Stimulated activated naive CD4-positive, alpha-beta T cell treated with Interleukin-2 at 50 U/mL for 16 hours (primary cell): ENCODE data around the gene FRMD4A.

ENCODE experiments used
- DNase-seq: peaks from one replicate; lab custom pipeline; 2025; lab: John Stamatoyannopoulos, UW

FRMD4A gene

DNA sequence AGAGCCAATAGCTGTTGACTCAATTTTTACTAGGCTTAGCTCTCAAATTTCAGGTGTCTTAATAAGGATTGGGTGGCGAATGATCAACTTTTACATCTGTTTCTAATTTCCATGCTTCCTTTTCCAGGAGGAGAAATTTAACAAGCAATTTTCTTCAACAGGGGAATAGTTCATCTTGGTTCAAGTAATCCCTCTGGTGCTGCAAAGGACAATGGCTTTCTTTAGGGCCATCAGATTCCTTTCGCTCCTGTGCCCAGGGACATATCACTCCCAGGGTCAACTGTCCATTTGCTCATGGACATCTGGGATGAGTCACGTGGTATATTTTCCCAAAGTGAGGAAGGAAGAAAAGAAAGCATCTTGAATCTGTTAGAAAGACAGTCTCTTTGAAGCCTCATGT, 313.3 kb downstream of the FRMD4A start:
- no peak for DNase-seq

DNA sequence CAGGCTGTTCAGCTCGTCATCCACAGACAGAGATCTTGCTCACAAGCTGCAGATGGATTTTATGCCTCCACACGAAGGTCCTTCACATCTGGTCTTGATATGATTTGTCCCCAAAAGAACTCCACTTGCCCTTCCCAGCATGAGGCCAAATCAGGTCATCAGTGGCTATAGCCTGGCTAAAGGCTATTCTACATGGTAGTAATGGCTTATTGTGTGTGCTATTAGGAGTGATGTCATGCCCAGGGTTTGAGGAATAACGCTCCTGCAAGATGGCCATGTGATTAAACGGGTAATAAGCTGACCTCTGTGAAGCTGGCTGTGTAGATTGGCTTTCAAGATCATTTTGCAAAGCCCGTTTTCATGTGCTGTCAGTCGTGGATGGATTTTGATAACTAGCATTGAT, 313.8 kb downstream of the FRMD4A start:
- no peak for DNase-seq

DNA sequence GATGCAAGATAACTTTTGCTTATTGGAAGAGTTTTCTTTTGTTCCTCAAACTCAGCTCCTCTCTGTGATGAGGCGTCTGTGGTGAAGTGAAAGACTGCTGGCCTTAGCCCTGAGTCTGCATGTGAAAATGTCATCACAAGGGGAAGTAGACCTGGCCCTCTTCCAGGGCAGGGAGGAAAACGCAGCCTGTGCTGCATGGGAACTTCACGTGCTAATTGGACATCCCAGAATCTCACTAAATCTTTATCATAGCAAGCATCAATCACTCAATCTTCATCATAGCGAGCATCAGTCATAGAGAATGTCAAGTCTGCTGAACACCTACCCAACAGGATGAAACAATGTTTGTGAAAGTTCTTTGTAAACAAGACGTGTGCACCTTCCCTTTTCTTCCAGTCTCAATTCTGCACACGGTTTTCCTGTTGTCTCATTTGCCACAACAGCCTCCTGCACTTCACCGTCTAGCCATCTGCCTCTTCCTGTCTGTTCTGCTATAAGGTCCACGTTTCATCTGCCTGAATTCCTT, 314.6 kb downstream of the FRMD4A start:
- no peak for DNase-seq

DNA sequence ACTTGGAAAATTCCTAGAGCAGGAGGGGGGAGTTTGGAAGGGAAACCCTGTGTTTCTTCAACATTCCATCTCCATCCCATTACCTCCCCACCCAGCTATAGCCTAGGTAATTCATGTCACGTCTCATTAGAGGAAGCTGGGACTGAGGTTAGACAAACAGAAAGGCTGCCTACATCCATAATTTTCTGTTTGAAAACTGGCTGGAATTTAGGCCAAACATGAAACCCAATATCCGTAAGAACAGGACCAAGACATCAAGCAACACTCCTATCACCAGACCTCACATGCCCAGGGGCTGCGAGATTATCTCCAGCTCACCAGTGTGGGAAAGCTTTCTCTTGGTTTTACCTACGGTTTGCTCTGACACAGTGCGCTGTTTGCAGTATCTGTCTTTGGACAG, 316.3 kb downstream of the FRMD4A start:
- DNase-seq = no peak

DNA sequence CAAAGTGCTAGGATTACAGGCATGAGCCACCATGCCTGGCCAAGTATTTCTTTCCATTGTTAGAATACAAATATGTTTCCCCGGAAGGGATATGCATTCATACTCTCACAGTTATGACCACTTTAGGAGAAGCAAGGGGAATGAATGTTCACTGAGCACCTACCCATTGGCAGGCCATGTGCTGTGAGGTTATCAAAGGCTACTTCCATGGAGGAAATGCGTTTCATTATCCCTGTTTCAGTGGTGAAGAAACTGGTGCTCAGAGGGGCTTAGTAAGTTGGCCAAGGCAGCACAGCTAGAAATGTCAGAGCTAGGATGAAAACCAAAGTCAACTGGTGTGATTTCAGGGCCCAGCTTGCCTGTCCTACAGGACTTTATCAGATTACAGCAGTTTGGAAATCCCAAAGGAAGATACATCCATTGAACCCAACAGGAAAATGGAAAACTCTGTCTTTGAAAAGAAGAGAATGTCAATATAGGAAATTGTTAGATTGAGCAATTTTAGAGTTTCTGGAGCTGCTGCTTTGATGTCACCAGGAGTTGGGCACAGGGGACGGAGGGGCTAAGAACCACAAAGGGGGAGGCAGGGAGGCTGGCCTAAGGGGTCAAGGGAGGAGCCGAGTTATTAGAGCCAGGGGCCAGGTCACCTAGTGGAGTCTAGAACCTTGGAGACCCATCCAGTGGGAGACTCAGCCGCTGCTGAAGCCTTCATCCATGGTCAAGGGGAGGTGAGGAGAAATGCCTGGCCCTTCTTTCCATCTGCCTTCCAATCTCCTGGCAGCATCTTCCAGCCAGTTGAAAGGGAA, 319.8 kb downstream of the FRMD4A start:
- no peak for DNase-seq

DNA sequence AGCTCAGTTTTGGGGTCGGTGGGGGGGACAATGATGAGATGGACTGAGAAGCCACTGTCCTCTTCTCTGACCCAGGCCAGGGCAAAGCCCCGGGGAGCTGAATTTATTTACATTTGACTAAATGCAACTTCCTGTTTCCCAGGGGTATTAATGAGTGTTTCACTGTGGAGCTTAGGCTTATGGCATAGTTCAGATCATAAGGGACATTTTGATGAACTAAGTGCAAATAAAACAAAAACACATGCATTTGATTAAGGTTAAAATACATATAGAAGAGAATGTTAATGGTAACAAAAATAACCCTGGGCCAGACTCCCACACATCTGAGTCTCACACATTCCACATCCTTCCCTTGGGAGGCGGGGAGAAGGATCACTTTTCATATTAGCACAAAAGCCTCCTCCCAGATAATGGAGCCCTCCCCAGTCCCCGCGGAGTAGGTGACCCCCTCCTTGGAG, 320.6 kb downstream of the FRMD4A start:
- no peak for DNase-seq

DNA sequence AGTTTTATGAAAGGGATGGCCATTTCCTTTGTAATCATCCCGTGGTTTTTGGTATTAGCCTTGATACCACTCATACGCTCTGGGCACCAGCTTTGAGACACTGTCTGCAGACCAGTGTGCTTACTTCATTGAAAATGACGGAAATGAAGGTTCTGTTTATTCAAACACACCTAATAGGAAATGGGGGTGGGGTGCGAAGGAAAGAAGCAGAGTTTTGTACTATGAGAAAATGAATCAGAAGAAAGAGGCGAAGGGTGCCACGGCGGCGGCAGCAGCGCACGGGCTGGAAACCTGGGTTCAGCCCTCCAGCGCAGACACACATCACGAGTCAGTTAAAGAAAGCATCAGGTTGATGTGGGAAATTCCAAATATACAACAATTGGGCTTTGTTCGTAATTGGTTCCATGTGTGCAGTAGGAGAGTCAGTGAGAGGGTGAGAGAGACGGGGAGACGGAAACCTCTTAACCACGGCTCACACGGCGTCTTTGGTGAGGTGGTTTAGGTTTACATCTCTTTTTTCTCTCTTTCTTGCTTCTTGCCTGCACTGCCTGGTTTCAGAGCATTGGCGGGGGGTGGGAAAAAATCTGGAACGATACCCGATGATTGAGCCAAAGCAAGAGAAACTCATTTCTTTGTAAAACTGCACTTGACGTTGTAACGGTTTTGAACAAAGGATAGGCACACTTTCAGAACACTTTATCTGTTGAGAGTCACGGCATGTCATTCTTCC, 321.2 kb downstream of the FRMD4A start:
- DNase-seq = peak; percentile 79

DNA sequence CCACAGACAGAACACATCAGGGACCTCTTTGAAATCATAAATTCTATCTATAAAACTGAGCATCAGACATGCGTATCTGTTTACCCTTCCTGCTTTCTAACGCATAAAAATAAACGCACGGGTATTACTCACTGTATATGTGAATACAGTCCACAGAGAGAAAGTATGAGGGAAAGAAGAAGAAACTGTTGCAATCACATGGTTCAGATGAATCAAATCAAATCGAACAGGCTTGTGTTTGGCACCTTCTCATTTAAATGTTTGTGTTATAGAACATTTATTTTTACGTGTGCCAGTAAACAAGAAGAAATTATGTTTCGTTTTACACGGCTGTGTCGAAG, 322.0 kb downstream of the FRMD4A start:
- DNase-seq = no peak

DNA sequence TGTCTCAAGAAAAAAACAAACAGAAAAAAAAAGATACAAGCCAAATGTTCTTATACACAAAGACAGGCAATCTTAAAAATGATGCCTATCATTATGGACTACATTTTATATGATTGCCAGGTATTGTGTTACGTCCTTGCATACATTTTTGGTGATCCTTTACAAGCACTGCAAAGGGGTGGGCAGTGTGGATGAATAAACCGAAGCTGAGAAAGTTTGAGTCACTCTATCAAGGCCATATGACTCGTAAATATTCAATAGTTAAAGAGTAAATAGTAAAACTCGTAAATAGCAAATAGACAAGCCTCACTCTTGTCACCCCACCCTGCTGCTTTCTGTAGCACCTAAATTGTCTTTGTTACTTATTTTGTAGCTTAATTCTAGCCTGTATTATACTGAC, 326.2 kb downstream of the FRMD4A start:
- DNase-seq = no peak

DNA sequence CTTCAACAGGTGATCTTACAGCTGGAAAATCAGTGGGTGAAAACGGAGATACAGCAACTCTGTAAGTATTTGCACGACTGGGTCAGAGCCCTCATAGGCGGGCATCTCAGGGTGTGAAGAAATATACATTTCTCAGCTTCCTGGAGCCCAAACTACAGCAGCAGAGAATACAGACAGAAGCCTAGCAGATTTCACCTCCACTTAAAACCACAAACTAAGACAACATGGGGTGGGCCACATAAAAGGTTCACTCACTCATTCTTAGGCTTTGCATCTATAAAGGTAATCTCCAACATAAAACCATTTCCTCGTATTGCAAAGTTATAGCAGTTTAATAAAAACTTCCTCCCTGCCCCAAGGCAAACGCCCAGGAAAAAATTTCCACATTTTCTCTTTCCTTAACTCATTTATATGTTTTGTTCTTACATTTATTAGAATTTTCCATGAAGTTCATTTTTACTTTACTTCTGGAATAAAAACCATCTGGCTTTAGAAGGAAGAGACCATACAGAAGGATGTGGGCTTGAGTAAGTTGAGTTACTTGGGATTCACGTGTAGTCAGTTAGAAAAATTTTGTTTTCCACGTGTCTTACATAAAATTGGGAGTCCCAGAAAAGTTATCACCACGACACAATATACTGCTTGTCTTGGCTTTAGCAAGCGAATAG, 327.1 kb downstream of the FRMD4A start:
- DNase-seq = no peak

DNA sequence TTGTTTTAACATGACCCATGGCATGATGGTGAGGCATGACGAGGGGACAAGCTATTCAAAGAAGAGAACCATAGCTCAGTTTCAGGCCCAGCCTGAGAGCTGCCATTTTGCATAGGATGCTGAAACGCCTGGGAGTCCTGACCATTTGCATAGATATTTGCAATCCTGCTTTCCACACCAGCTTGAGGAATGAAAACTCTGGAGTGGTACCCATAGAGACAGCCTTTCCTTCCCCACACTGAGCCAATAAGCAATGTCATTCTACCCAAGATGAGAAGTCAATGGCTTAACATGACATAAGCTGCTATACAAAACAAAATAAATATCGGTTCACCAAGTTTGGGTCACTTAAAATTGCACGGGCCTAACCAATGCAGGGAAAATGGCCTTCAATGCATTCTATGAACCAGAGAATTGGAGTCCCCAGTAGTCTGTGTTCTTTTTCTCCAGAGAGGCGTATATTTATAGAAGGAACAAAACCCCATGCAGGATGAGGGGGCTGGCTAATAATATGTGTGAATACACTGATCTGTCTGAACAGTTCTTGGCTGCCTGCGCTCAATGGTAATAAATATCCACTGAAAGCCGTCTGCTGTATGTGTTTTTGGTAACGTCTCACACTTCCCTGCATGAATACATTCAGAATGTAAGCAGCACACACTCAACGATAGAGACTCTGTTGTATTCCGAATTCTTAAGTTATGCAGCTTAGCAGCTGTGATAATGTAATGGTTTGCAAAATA, 329.3 kb downstream of the FRMD4A start:
- DNase-seq = no peak

DNA sequence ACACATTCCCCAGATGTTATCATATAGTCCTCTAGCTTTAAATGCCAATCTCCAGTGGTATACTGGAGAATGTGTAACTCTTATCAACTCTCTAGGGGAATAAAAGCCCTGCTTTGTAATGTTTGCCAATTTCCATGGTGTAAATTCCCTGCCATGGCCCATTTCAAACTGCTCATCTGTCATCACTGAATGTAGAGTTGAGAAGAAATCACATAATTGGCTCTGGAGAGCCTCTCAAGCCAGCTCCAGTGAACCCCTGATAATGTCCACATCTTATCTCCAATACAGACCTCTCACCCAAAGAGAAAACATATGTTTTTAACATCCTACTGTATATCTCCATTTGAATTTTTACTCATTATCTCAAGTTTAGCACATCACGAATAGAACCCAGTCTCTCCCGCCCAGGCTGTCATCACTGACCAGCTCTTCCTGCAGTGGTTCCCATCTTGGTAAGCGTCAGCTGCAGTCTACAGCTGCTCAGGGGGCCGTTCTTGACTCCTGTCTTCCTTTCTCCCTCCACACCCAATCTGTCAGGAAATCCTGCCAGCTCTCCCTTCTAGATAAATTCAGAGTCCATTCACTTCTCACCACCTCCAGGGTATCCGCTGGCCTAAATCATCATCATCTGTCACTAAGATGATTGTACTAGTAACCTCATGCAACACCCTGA, 332.4 kb downstream of the FRMD4A start:
- DNase-seq = no peak

DNA sequence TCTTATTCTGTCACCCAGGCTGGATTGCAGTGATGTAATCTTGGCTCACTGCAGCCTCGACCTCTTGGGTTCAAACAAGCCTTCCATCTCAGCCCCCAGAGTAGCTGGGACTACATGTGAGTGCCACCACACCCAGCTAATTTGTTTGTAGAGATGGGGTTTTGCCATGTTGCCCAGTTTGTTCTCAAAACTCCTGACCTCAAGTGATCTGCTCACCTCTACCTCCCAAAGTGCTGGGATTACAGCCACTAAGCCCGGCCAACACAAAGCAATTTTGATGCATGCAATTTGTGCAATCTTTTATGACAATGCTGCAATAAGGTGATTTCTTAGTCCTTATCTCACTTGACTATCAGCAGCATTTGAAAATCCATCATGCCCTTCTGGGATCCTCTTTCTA, 333.1 kb downstream of the FRMD4A start:
- no peak for DNase-seq

DNA sequence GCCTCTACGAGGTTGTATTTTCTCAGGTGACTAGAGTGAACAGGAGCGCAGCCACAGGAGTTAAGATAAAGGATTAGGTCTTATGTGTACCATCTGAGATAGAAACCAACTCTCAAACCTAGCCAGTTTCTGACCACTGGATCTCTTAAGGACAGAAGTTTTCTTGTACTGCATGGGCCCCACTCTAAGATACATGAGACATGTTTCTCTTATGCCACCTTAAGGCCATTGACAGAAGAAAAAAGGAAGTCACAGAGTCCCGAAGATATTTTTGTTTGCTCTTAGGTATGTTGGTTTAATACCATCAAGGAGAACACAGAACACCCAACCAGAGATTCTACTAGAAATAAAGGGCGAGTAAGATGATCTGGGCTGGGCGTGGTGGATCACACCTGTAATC, 335.8 kb downstream of the FRMD4A start:
- DNase-seq = no peak

DNA sequence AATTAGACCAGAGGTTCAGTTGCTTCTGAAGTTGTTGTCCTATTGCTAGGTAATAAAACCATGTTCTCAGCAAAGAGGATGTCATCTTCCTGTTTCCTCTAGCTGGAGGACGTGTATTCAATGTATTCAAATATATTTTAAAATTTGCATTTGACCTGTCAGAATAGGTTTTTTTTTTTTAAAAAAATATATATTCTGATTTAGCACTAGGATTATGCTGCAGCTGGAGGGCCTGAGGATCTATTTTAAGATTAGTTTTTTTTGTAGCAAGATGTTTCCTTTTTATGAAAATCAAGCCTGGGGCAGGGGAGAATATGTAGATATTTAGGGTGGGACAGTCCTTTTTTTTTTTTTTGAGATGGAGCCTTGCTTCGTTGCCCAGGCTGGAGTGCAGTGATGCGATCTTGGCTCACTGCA, 337.0 kb downstream of the FRMD4A start:
- no peak for DNase-seq

DNA sequence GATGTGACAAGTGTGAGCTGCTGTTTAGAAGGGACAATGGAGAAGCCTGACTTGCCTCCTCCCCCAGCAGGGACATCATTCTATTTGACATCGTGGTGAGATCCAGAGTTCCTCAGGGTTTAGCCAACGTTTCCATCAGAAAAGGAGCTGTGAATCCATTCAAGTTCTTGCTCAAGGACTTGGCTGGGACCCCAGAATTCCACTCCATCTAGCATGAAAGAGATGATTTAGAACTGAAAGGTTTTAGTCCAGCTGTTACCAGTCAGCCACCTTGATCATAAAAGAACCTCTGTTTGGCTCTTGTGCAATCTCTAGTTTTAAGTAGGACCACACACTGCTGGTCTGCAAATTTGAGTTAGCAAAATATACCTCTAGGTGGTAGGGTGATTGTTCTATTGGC, 337.6 kb downstream of the FRMD4A start:
- no peak for DNase-seq

DNA sequence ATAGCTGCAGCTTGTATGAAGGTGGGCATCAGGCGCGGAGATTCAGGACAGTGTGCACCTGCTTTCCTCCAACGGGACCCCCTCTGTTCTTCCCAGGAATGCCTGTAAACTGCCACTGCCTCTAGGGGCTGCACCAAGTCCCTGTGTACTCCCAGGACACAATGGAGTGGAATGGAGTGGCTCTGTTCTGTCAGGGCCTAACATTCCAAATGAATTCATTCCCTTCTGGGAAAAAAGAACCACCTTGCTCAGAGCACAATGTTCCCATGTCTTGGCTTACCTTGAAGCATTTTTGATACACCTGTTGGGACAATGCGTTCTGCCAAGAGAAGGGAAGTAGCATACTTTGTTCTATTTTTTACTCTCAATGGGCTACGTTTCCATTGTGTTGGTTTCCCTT, 339.4 kb downstream of the FRMD4A start:
- DNase-seq = no peak

DNA sequence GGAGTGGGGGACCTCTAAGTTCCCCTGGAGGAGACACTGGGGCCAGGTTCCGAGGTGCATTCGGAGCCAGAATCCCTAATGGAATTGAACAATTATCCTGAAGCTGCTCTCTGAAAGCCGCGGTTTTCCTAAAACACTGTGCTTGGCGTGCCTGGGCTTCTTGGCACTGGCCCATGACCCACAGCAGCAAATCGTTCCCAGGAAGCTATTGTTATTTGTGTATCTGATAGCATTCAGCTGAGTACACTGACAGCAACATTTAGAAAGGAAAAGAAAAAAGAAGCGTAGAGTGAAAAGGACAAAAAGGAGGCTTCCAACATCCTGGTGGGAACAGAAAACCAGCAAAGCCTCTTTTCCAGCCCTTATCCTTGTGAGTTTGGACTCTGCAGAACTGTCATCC, 339.8 kb downstream of the FRMD4A start:
- no peak for DNase-seq

DNA sequence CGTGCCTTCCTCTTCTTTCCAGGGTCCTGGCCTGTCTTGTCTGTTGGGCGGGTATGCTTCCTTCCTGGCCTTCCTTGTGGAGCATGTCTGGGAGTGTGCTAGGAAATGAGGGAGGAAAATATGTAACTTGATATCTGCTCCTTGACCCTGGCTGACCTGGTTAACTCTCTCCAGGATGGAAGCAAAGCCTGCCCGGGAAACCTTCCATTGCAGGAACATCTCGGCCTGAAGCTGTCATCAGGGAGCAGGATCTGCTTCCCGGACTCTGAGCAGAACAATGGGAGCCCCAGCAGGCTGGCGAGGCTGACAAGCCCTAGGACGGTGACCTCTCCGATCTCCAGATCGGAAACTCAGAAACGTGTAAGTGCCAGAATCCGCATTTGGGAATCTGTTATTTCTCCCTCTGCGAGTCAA, 340.3 kb downstream of the FRMD4A start:
- DNase-seq = no peak

DNA sequence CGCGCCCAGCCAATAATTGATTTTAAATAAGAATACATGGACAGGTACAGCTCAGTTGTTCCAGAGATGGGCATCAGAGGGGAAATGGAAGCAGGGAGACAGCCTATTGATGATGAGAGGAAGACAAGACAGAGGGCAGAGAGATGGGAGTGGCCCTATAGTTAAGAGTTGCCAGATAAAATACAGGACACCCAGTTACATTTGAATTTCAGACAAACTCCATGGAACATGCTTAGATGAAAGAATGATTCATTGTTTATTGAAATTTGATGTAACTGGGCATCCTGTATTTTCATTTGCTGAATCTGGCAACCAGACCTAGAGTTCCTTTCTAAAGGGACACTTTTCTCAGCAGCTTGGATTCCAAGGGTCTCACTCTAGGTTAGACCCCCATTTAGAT, 341.1 kb downstream of the FRMD4A start:
- DNase-seq = no peak

DNA sequence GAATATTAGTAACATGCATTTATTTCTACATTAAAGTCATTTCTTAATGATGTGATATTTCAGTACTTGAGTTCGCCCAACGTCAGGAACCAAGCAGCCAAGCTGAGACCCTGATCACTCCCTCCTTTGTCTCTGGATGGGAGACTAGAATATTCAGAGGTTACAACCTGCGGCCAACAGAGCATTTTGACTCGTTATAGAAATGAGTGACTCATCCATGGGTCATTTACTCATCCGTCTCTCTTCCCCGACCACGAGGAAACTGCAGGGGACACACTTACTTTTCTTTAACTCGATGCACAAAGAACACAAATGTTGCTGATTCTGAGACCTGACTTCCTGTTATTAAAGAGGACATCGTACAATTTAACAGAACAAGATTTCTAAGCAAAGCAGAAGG, 343.3 kb downstream of the FRMD4A start:
- DNase-seq = no peak
